GM18502 (cell line): ENCODE results near the gene NHEJ1.

ENCODE experiments used
- ATAC-seq: cut with Tn5 transposase; IDR thresholded peaks from one replicate; pipeline ENCODE4 v1.9.1; 2021; ENCODE audit warnings: mild to moderate bottlenecking; ENCODE audit not compliant: unreplicated experiment, poor library complexity

The NHEJ1 gene

GRCh38 chr2:219060821-219061791 lies 99.5 kb downstream of the NHEJ1 start, which contains the start of gene IHH:
IHH (minus strand) TSS chr2:219060921; CDS start chr2:219060467, 454 bp downstream.
- no peak for ATAC-seq

GRCh38 chr2:219059725-219060682 lies 100.6 kb downstream of the NHEJ1 start:
- ATAC-seq, result no peak

GRCh38 chr2:219059375-219059724 lies 101.3 kb downstream of the NHEJ1 start:
- ATAC-seq, result no peak

GRCh38 chr2:219058541-219059374 lies 101.9 kb downstream of the NHEJ1 start:
- ATAC-seq, result no peak

GRCh38 chr2:219057709-219058540 lies 102.7 kb downstream of the NHEJ1 start:
- peak; percentile 91 for ATAC-seq

GRCh38 chr2:219056896-219057708 lies 103.5 kb downstream of the NHEJ1 start:
- ATAC-seq, result no peak

GRCh38 chr2:219056176-219056895 lies 104.3 kb downstream of the NHEJ1 start:
- no peak for ATAC-seq

GRCh38 chr2:219054956-219055903 lies 105.4 kb downstream of the NHEJ1 start:
- ATAC-seq, result no peak

- no peak for ATAC-seq
Observed at GRCh38 chr2:219049282-219049681, 111.3 kb downstream of the NHEJ1 start.

- no peak for ATAC-seq
Observed at GRCh38 chr2:219045937-219046550, 114.6 kb downstream of the NHEJ1 start.

GRCh38 chr2:219042750-219043149 lies 117.9 kb downstream of the NHEJ1 start:
- ATAC-seq, result no peak

GRCh38 chr2:219042157-219042556 lies 118.5 kb downstream of the NHEJ1 start:
- no peak for ATAC-seq

GRCh38 chr2:219041252-219041651 lies 119.4 kb downstream of the NHEJ1 start, which contains the start of gene CFAP65:
CFAP65 (minus strand) TSS chr2:219041516; CDS start chr2:219039048, 2,468 bp downstream.
- no peak for ATAC-seq

- no peak for ATAC-seq
Observed at GRCh38 chr2:219038600-219038999, 122.0 kb downstream of the NHEJ1 start.

- no peak for ATAC-seq
Observed at GRCh38 chr2:219037783-219038499, 122.7 kb downstream of the NHEJ1 start.
